Vagina (tissue), 2 donors: ENCODE measurements around the gene CFAP69.

Experiments used
- POLR2A ChIP-seq, 2 donors: fragments of 450-650 bp; IDR thresholded peaks; one replicate each; pipeline ENCODE4 v1.6.1; 2017; ENCODE audit warnings: antibody characterized with exemption in 2 of 2, mild to moderate bottlenecking in 2 of 2, moderate library complexity in 2 of 2
- TF ChIP-seq, protein P1 (sequence below), 3 experiments: fragments of 450-650 bp in 2 of 3; fragments of 200-600 bp in 1 of 3; sonication (generic) in 1 of 3; IDR thresholded peaks; one replicate each; pipeline ENCODE4 v1.5.1; 2017 to 2019; ENCODE audit warnings: antibody characterized with exemption in 3 of 3, mild to moderate bottlenecking in 2 of 3, moderate library complexity in 2 of 3

DNA sequence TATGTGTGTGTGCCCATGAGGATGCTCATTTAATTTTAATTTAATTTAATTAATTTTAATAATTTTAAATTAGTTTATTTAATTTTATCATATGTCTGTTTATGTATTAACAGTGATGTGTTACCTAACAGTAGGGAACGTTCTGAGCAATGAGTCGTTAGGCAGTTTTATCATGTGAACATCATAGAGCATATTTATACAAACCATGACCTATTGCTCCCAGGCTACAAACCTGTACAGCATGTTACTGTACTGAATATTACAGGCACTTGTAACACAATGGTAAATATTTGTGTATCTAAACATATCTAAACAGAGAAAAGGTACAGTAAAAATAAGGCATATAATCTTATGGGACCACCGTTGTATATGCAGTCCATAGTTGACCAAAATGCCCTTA is 13.7 kb upstream of the CFAP69 start:
- TF ChIP-seq, protein P1, sequence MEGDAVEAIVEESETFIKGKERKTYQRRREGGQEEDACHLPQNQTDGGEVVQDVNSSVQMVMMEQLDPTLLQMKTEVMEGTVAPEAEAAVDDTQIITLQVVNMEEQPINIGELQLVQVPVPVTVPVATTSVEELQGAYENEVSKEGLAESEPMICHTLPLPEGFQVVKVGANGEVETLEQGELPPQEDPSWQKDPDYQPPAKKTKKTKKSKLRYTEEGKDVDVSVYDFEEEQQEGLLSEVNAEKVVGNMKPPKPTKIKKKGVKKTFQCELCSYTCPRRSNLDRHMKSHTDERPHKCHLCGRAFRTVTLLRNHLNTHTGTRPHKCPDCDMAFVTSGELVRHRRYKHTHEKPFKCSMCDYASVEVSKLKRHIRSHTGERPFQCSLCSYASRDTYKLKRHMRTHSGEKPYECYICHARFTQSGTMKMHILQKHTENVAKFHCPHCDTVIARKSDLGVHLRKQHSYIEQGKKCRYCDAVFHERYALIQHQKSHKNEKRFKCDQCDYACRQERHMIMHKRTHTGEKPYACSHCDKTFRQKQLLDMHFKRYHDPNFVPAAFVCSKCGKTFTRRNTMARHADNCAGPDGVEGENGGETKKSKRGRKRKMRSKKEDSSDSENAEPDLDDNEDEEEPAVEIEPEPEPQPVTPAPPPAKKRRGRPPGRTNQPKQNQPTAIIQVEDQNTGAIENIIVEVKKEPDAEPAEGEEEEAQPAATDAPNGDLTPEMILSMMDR (IDR thresholded peaks at IDR 0.05), result no peak
- no peak for TF ChIP-seq POLR2A (IDR thresholded peaks at IDR 0.05)
